Measurements from ENCODE around the gene GALNT18.

The GALNT18 gene

GRCh38 chr11:11311169-11311568 is 310.6 kb downstream of the GALNT18 start:
- in situ Hi-C loops (cut with HindIII; ENCODE audit: low sequenced_read_pairs): no loop called here
- no peak for DNase-seq (ENCODE audit: low read depth)

GRCh38 chr11:11309906-11310305 is 311.9 kb downstream of the GALNT18 start:
- H3K4me3 ChIP-seq (ENCODE audit: low read depth, low read length): no peak overlapping the region
- DNase-seq (ENCODE audit: low read depth): no peak
- in situ Hi-C loops (cut with HindIII; ENCODE audit: low sequenced_read_pairs): no loop called here
- no peak for TF ChIP-seq CTCF (IDR thresholded peaks at IDR 0.05; ENCODE audit: low read depth, low read length, missing control alignments)

More at GRCh38 chr11:11311169-11311568, 310.6 kb downstream of the GALNT18 start:
- TF ChIP-seq CTCF (IDR thresholded peaks at IDR 0.05; ENCODE audit: low read depth, low read length, missing control alignments): no peak
- no peak overlapping the region for H3K4me3 ChIP-seq (ENCODE audit: low read depth, low read length)

GRCh38 chr11:11308249-11308648 is 313.6 kb downstream of the GALNT18 start:
- no peak overlapping the region for H3K4me3 ChIP-seq (ENCODE audit: low read depth, low read length)
- no peak for TF ChIP-seq CTCF (IDR thresholded peaks at IDR 0.05; ENCODE audit: low read depth, low read length, missing control alignments)
- DNase-seq (ENCODE audit: low read depth): no peak
- in situ Hi-C loops (cut with HindIII; ENCODE audit: low sequenced_read_pairs): no loop called here

GRCh38 chr11:11306855-11307254 is 314.9 kb downstream of the GALNT18 start:
- in situ Hi-C loops (cut with HindIII; ENCODE audit: low sequenced_read_pairs): no loop called here
- no peak overlapping the region for H3K4me3 ChIP-seq (ENCODE audit: low read depth, low read length)
- DNase-seq (ENCODE audit: low read depth): no peak
- TF ChIP-seq CTCF (IDR thresholded peaks at IDR 0.05; ENCODE audit: low read depth, low read length, missing control alignments): no peak

- TF ChIP-seq CTCF (IDR thresholded peaks at IDR 0.05; ENCODE audit: low read depth, low read length, missing control alignments): no peak
- no peak overlapping the region for H3K4me3 ChIP-seq (ENCODE audit: low read depth, low read length)
- in situ Hi-C loops (cut with HindIII; ENCODE audit: low sequenced_read_pairs): no loop called here
- no peak for DNase-seq (ENCODE audit: low read depth)
Measured at GRCh38 chr11:11304550-11304949, 317.3 kb downstream of the GALNT18 start.

GRCh38 chr11:11302565-11302964 is 319.2 kb downstream of the GALNT18 start:
- no peak overlapping the region for H3K4me3 ChIP-seq (ENCODE audit: low read depth, low read length)
- no peak for TF ChIP-seq CTCF (IDR thresholded peaks at IDR 0.05; ENCODE audit: low read depth, low read length, missing control alignments)
- in situ Hi-C loops (cut with HindIII; ENCODE audit: low sequenced_read_pairs): no loop called here
- DNase-seq (ENCODE audit: low read depth): no peak

- in situ Hi-C loops (cut with HindIII; ENCODE audit: low sequenced_read_pairs): no loop called here
- no peak for TF ChIP-seq CTCF (IDR thresholded peaks at IDR 0.05; ENCODE audit: low read depth, low read length, missing control alignments)
- no peak overlapping the region for H3K4me3 ChIP-seq (ENCODE audit: low read depth, low read length)
- no peak for DNase-seq (ENCODE audit: low read depth)
Measured at GRCh38 chr11:11301212-11301611, 320.6 kb downstream of the GALNT18 start.

Measured in astrocyte of the cerebellum (primary cell).